Kasumi-1 (cell line): ENCODE data around the gene RGS19.
A peak's percentile ranks its signal among the peaks of the same experiment; 100 is the strongest.
"Not testable (repeated sequence)": the region's sequence is repeated elsewhere in the genome, so short reads cannot be mapped to it uniquely, and the experiment has no call there.

Source experiments
- DNase-seq, 2 experiments: peaks; one replicate each; lab custom pipeline; 2025; lab: John Stamatoyannopoulos, UW

Gene RGS19, protein sequence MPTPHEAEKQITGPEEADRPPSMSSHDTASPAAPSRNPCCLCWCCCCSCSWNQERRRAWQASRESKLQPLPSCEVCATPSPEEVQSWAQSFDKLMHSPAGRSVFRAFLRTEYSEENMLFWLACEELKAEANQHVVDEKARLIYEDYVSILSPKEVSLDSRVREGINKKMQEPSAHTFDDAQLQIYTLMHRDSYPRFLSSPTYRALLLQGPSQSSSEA

DNA sequence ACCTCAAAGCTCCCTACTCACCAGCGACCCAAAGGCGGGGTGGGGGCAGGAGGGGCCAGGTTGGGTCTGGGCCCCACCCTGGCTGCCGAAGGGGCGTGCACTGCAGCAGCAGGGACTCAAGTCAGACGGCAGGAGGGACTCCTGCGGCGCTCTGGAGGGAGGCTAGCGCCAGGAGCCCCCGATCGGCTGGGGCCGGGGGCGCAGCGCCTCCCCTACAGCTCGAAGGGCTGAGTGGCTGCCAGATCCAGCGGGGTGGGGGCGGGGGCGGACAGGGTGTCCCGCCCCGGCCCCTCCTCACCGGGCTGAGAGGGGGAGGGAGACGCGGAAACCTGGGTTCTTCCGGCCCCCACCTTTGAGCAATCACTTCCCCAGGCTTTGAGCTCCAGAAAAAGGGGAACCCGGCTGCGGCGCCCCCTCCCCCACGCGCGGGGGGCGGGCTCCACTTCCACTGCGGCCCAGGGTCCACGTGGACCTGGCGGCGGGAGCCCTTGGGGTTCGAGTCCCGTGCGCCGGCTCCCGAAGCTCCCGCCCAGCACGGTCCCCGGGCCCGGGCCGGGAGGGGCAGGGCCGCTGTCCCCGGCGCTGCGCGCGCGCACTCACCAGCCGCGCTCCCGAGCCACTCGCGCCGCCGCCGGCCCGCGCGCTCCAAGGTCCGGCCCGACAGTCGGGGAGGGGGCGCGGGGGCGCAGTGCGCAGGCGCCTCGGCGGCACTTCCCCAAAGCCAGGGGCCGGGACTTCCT is at the start of gene RGS19:
RGS19 (minus strand) TSS at position 246 of the 740 bp plus-strand sequence. CDS start 2,632 bp downstream, outside the sequence.
- peak; percentile 91 to 94 for DNase-seq

DNA sequence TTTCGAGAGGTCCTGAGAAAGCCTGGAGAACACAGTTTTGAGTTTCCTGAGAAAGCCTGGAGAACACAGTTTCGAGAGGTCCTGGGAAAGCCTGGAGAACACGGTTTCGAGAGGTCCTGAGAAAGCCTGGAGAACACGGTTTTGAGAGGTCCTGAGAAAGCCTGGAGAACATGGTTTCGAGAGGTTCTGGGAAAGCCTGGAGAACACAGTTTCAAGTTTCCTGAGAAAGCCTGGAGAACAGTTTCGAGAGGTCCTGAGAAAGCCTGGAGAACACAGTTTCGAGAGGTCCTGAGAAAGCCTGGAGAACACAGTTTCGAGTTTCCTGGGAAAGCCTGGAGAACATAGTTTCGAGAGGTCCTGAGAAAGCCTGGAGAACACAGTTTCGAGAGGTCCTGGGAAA is 44.2 kb upstream of the RGS19 start:
- DNase-seq: not testable (repeated sequence)

DNA sequence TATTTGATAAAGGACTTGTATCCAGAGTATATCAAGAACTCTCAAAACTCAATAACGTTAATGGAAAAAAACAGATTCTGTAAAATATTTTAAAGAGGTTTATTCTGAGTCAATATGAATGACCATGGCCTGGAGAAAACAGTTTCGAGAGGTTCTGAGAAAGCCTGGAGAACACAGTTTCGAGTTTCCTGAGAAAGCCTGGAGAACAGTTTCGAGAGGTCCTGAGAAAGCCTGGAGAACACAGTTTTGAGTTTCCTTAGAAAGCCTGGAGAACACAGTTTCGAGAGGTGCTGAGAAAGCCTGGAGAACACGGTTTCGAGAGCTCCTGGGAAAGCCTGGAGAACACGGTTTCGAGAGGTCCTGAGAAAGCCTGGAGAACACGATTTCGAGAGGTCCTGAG is 43.6 kb upstream of the RGS19 start:
- DNase-seq: not testable (repeated sequence)

DNA sequence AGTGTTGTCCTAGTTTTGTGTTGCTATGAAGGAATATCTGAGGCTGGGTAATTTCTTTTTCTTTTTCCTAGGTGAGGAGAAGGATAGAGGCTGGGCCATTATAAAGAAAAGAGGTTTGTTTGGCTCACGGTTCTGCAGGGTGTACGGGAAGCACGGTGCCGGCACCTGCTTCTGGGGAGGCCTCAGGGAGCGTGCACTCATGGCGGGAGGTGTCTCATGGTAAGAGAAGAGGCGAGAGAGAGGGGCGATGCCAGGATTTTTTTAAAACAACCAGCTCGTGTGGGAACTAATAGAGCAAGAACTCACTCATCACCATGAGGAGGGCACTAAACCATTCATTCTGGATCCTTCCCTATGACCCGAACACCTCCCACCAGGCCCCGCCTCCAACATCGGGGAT is 42.3 kb upstream of the RGS19 start:
- DNase-seq: no peak

DNA sequence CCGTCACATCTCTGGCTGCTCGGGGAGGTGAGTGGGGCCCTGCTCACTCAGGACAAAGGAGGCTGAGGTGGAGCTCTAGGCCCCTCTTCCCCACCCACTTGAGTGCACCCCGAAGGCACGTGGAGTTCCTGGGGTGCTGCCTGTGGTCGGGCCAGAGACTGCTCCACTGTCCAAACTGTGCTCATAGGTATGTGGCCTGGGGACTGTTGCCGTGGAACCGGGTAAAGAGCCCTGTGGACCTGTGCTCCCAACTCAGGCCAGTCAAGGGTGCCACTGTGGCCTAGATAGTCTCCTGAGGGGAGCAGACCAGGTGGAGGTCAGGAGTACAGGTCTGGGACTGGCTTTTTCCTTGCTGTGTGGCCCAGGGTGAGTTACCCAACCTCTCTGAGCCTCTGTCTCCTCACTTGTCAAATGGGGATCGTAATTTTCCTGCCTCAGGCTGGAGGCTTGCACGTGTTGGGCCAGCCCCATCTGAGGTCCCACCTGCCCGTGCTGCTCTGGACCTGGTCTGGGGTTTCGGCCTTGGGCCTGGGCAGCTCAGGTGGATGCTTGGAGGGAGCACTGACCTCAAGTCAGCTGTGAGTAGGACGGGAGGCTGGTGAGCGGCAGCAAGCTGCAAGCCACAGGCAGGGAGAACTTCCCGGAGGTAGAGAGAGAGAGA is 40.5 kb upstream of the RGS19 start:
- DNase-seq: no peak

DNA sequence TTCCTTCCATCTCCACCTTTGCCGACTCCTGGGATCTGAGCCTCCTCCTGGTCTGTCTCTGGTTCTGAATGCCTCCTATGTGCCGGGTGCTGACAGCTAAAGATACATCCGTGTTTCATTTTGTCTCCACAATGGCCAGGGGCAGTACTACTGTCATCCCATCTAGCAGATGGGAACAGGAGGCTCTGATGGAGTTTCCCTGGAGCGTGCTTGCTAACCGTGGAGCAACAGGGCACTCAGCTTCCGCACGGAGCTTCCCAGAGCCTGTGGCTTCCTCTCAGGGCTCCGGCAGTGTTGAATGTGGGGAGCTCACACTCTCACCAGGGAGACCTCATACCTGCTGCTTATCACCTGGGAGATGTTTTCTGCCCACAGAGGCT is 40.0 kb upstream of the RGS19 start:
- no peak for DNase-seq

DNA sequence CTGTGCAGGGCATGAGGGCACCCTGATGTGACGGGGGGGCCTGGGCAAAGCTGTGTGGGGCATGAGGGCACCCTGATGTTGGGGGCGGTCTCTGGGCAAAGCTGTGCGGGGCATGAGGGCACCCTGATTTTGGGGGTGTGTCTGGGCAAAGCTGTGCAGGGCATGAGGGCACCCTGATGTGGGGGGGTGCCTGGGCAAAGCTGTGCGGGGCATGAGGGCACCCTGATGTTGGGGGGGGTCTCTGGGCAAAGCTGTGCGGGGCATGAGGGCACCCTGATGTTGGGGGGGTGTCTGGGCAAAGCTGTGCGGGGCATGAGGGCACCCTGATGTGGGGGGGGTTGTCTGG is 38.1 kb upstream of the RGS19 start:
- not testable (repeated sequence) for DNase-seq

DNA sequence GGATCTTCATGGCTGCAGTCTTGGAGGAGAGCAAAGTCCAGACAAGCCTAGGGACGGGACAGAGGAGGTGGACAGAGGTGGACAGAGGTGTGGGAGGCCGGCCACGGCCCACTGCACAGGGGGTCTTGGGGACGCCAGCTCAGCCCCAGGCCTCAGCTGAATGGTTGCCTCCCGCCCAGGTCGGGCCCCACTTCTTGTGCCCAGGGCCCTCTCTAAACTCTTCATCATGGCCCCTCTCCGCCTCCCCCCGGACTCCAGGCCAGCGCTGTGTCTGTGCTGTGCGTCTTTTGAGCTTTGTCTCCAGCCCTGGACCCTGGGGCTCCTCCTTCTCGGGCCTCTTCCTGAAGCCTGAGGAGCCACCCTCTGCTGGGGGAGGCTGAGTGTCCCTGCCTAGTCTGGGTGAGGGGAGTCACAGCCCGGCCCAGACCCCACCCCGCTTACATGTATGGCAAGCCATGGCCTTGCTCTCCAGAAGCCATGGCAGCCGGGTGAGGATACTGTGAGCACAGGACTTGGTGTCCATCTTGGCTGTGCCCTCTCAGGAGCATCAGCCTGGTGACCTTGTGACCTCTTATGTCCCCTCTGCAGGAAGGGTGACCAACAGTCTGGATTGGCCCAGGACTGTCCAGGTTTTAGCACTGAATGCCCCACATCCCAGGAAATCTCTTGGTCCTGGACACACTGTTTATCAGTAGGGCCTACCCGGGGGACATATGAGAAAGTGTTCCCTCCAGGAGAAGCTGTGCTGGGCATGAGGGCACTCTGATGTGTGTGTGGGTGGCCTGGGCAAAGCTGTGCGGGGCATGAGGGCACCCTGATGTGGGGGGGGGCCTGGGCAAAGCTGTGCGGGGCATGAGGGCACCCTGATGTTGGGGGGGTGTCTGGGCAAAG is 37.5 kb upstream of the RGS19 start:
- DNase-seq: no peak

DNA sequence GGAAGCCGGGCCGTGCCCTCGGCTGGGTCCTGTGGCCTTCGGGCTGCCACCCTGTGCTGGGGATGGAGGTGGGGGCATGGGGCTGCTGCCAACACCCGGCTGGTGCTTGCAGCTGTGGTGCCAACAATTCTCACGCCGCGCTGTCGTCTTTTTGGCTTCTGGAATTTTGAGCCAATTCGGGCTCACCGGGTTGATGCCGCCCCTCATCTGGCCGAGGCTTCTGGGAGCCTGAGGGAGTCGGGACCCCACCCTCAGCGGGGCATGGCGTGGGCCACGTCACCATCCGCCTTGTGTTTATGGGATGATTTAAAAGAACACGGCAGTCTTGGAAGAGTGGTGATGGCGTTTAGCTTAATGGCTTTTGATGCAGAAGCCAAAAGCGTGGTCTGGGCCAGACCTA is 36.7 kb upstream of the RGS19 start:
- no peak for DNase-seq

DNA sequence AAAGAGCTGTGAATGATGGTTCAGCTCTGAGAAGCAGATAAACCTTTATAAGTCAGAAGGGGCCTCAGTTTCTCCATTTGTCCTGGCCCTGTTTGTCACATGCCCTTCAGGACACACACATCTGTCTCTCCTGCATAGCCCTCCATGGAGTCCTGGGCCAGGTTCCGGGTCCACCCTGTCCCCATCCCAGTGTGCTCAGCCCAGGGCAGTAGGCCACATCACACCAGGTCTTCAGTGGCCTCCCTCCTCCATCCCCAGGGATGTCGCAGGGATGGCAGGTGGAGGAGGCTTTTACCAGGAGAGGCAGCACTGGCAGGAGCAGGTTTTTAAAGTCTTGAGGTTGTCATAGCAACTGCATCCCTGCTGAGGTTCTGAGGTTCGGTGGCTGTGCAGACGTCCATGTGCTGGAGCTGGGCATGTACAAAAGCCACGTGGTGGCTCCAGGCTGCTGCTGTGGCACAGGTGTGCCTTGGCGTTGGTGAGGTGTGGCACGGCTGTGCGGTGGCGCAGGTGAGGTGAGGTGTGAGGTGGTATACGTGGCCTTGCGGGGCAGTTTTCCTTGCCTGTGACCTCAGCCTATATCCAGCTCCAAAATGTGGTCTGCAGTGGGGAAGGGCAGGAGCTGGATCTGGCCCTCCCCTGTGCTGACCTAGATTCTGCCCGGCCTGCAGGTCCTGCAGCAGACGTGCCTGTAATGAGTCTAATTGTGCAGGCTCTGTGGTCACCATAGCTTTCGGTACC is 36.0 kb upstream of the RGS19 start:
- no peak for DNase-seq

DNA sequence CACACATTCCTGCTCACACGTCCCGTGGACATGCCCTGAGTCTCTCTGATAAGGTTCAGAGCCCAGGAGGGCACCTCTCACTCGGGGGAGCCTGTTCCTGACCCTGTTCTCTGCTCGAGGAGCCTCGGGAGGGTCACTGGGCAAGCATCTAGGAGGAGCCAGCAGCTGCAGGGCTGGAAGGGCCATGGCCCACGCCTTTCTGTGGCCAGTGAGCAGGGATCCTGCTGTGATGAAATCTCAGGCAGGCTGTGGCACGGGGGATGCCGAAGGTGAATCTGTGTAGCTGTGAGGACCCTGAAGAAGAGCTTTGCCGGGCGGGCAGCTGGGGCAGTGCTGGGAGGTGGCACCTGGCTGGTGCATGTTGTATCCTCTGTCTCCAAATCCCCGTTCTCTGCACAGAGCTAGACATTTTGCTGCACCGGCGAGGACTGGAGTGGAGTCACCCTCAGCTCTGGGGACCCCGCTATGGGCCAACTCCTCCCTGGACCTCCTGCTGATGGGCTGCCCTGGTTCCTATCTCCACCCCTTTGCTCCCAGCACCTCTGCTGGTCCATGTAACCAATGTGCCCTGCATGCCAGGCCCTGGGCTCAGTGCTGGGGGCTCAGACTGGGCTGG is 35.1 kb upstream of the RGS19 start:
- no peak for DNase-seq

DNA sequence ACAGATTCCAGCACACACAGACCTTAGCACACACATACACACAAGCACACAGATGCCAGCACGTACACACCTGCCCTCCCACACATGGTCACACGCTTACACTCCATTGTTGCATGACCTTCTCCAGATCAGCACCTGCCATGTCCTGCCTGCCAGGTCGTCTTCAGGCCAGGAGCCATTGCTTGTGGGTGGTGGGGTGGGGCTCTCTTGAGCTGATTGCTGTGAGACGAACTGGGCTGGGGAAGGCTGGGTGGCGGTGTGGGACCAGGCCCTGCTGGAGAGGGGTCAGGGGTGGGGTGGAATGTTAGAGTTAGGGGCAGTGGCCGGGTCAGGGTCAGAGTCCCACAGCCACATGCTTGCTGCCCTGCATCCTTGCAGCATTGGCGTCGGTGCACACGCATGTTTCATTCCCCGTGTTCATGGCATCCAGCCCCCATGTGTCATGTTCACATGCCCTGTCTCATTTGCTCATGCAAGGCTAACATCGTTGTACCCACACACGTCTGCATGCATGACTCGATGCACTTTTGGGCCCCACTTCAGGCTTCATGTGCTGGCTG is 34.6 kb upstream of the RGS19 start:
- DNase-seq: no peak

DNA sequence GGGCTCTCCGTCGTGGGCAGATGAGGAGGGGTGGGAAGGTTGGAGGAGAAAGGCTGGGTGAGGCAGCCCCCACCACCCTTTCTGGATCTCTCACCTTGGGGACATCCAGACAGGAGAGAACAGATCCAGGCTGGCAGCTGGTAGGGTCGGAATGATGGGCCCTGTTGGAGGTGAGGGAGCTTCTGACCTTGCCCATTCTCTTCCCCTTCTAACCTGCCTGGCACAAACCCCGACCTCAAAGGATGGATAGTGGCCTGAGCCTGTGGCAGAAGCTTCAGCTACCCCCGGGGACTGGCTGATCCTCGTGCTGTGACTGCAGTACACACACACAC is 34.1 kb upstream of the RGS19 start:
- DNase-seq: no peak

DNA sequence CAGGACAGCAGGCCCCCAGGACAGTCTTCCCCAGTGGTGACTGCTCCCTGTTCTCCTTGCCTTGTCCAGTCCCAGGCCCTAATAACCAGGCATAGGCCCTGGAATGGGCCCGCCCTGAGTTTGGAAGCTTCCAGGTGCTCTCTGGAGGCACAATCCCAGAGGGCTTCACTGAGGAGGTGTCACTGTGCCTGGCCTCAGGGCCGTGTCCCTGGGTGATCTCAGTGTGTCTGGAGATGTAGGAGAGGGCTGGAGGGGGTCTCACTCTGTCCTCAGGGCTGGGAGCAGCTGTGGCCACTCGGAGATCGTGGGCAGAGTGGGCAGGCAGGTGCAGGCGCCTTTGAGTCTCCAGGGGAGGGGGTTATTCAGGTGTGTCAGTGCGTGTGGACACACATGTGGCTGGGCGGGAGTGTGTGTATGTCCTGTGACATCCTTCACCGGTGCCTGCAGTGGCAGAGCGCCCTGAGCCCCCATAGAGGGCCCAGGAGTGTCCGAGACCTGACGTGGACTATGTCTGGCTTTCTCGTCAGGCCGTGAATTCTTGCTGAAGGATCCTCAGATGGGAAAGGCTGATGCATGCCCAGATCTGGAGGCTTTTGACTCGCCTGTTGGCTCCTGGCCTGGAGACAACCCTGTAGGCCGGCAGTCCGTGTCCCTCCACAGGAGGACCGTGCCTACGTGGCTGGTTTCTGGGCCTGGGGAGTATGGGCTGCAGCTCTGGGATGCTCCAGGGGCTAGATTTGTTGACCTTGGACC is 33.5 kb upstream of the RGS19 start:
- DNase-seq: no peak

DNA sequence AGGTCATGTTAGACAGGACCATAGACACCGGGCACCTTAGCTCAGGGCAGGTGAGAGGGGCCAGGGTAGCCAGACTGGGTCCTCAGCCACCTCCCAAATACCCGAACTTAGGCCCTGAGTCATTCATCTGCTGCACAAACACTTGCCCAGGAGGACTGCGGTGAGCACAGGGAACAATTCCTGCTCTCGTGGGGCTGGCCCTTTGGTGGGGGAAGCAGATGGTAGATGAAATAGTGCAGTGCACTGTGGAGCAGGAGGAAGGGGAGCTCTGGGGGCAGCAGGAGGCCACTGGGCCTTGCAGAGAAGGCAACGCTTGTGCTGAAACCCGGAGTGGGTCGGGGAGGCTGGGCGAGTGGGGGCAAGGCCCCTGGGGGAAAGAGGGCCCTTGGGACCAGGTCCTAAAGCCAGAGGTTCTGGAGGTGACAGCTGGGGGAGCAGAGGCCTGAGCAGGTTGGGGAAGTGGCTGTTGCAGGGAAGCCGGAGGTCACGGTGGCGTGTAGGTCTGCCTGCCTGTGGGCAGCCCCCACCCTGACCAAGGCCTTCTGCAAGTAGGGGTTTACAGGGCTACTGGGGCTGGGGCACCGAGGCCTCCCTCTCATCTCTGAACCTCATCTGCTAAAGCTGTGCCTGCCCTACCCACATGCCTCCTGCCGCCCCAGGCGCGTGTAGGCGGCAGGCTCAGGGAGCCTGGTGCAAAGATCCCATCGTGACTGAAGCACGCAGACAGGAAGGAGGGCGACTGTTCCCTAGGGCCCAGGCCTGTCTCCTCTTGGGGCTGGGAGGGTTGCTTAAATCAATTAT is 32.7 kb upstream of the RGS19 start:
- no peak for DNase-seq

DNA sequence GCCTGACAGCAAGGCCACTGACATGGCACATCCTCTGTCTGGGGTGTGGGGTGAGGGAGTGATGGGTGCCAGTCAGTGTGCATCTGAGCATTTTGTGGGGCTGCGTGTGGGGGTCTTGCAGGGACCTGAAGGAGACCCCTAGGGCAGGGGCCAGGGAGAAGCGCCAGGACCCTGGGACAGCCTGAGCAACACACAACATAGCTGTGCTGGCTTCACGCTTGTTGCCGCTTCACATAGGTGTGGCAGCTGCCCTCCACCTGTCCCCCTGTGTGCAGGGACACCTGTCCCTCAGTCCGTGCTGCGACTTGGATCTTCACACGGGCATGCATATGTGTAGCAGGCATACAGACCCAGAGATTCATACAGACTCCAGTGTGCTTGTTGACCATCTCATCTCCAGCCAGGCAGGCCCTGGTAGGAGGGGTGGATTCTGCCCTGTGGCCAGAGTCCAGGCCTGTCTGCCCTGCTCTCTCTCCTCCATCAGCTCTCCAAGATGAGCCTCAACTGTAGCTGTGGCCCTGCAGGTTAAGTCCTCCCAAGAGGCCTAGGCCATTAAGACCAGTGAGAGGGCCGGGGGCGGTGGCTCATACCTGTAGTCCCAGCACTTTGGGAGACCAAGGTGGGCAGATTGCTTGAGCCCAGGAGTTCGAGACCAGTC is 31.2 kb upstream of the RGS19 start:
- no peak for DNase-seq

DNA sequence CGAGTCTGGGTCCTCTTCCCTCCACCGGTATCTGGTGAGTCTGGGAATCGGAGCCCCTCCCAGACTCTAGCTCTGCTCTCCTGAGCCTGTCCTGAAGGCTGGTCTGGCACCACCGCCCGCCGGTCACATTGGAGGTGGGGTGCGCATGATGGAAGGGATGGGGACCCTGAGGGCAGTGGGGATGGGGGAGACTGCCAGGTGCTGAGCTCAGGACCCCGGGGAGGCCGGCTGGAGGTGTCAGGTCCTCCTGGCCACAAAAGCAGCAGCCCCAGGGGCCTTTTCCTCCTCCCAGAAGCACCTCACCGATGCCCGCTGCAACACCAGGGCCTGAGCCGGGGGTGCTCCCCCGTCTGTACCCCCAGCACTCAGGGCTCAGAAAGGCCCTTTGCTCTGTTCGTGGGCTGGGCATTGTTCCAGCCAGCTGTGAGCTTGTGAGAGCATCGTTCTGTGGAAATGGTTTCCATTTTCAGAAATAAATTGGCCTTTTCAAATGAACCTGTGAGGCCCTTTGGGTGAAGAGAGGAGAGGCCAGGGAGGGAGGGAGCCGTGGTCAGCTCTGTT is 30.6 kb upstream of the RGS19 start:
- no peak for DNase-seq
